ACC112 (cell line): Measurements from ENCODE around the gene ALKBH8.
"Not testable (repeated sequence)": the region's sequence is repeated elsewhere in the genome, so short reads cannot be mapped to it uniquely, and the experiment has no call there.

Experiments
- H2AFZ ChIP-seq: fragments of 200-600 bp; sonication (generic); one replicate; pipeline ENCODE4 v1.6.0; 2017; ENCODE audit warnings: antibody characterized with exemption, low read length; ENCODE audit not compliant: unreplicated experiment
- H3K27ac ChIP-seq: fragments of 200-600 bp; sonication (generic); 2 replicates; pipeline ENCODE4 v1.5.1; 2014; ENCODE audit warnings: low read depth, mild to moderate bottlenecking, antibody characterized with exemption, low read length, moderate library complexity
- H3K27me3 ChIP-seq: fragments of 200-600 bp; sonication (generic); 2 replicates; pipeline ENCODE4 v1.6.1; 2014; ENCODE audit warnings: mild to moderate bottlenecking, antibody characterized with exemption, low read length, moderate library complexity, mixed read lengths; ENCODE audit not compliant: insufficient read depth
- H3K36me3 ChIP-seq: fragments of 200-600 bp; sonication (generic); 2 replicates; pipeline ENCODE4 v1.6.1; 2016; ENCODE audit warnings: mild to moderate bottlenecking, antibody characterized with exemption, low read length, moderate library complexity, mixed read lengths; ENCODE audit not compliant: insufficient read depth
- H3K4me1 ChIP-seq: fragments of 200-600 bp; sonication (generic); one replicate; pipeline ENCODE4 v1.6.1; 2016; ENCODE audit warnings: low read length, mixed read lengths; ENCODE audit not compliant: insufficient read depth, unreplicated experiment, control insufficient read depth
- H3K4me3 ChIP-seq: fragments of 200-600 bp; sonication (generic); 2 replicates; pipeline ENCODE4 v1.5.1; 2014; ENCODE audit warnings: mild to moderate bottlenecking, low read depth, low read length
- H3K79me2 ChIP-seq: fragments of 200-600 bp; sonication (generic); one replicate; pipeline ENCODE4 v1.6.0; 2016; ENCODE audit warnings: low read length; ENCODE audit not compliant: control insufficient read depth, unreplicated experiment, insufficient read depth

Gene ALKBH8

DNA sequence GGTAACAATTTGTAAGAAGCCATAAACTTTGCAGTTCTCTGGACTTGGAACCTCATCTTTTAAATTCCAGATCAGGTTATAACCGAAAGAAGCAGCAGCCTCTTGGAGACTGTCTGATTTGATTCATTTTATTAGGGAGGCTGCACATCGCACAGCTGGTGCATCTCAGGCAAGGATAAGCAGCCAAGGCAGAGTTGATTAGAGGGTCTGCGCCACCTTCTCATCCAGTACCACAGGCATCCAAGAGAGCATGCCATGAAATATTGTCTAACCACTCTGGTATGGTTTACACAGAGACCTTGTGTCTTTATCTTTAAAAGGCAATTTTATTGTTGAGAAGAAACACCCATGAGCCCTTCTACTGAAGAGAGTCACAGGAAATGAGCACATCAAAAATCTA is 91.7 kb downstream of the ALKBH8 start:
- no peaks in the 10 kb centered on the region for H3K4me1 ChIP-seq
- H3K27ac ChIP-seq: no peak overlapping the region
- no peaks in the 10 kb centered on the region for H3K36me3 ChIP-seq
- no peaks in the 10 kb centered on the region for H3K79me2 ChIP-seq
- no peak overlapping the region for H3K4me3 ChIP-seq
- H2AFZ ChIP-seq: no peak overlapping the region
- H3K27me3 ChIP-seq: peaks cover 31% of the 10 kb centered on the region

DNA sequence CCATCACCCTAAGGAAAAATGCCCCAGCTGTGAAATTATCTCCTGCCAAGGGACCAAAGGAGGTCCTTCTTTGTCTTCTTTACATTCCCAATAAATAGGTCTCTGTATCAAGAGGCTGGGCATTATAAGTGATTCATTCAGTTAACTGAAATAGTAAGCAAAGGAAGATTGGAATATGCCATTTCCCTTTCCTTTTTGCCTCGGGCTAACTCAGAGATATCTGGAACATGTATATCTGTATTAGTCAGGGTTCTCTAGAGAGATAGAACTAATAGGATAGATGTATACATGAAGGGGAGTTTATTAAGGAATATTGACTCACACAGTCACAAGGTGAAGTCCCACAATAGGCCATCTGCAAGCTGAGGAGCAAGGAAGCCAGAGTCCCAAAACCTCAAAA is 92.6 kb downstream of the ALKBH8 start:
- no peaks in the 10 kb centered on the region for H3K4me1 ChIP-seq
- no peaks in the 10 kb centered on the region for H3K79me2 ChIP-seq
- H3K4me3 ChIP-seq: no peak overlapping the region
- no peak overlapping the region for H2AFZ ChIP-seq
- peaks cover 32% of the 10 kb centered on the region for H3K27me3 ChIP-seq
- no peaks in the 10 kb centered on the region for H3K36me3 ChIP-seq
- H3K27ac ChIP-seq: no peak overlapping the region

DNA sequence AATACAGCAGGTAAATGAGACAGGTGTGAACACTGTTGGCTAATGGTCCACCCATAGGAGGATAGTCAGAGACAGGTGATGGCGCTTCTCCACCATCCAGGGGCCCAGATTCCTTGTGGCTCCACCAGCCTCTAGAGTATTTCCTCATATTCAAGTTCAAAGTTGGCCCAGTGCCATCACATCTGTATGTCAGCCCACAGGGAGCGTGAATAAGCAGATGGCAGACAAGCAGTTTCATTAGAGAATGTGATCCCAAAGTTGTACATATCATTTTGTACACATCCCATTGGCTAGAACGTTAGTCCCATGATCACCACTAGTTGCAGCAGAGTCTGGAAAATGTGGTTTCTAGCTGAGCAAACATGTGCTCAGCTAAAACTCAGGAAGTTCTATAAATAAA is 96.9 kb downstream of the ALKBH8 start:
- no peaks in the 10 kb centered on the region for H3K4me1 ChIP-seq
- no peak overlapping the region for H3K27ac ChIP-seq
- H2AFZ ChIP-seq: no peak overlapping the region
- H3K27me3 ChIP-seq: peaks cover 23% of the 10 kb centered on the region
- H3K4me3 ChIP-seq: no peak overlapping the region
- no peaks in the 10 kb centered on the region for H3K79me2 ChIP-seq
- H3K36me3 ChIP-seq: no peaks in the 10 kb centered on the region

DNA sequence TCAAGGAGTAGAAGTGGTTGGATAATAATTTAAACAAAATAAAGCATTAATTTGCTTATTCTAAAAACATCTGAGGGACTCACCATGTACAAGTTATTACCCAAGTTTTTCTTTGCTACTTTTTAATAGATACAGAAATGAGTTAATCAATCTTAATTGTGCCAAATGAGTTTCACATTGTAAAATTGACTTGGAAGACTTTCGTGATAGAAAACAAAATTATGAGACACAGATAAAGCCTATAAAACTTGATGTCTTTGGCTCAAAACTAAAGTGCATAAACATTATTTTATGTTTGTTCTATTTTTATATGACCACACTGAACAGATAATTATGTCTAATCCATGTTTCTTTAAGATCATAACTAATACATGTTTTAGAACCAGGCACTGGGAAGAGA is 97.8 kb downstream of the ALKBH8 start:
- Histone ChIP-seq H3K4me3 (no peak overlapping the region), H3K79me2 (no peaks in the 10 kb centered on the region), H3K36me3 (no peaks in the 10 kb centered on the region), H3K27me3 (peaks cover 25% of the 10 kb centered on the region), H2AFZ (no peak overlapping the region), H3K27ac (no peak overlapping the region), H3K4me1 (no peaks in the 10 kb centered on the region)

DNA sequence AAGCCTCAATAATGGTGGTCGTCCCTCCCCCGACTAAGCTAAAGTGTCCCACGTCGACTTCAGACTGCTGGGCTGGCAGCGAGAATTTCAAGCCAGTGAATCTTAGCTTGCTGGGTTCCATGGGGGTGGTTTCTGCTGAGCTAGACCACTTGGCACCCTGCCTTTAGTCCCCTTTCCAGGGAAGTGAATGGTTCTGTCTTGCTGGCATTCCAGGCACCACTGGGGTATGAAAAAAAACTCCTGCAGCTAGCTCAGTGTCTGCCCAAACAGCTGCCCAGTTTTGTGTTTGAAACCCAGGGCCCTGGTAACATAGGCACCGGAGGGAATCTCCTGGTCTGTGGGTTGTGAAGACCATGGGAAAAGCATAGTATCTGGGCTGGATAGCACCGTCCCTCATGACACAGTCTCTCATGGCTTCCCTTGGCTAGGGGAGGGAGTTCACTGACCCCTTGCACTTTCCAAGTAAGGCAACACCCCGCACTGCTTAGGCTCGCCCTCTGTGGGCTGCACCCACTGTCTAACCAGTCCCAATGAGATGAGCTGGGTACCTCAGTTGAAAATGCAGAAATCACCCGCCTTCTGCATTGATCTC is 99.2 kb downstream of the ALKBH8 start:
- H3K79me2 ChIP-seq, H2AFZ ChIP-seq: not testable (repeated sequence)

DNA sequence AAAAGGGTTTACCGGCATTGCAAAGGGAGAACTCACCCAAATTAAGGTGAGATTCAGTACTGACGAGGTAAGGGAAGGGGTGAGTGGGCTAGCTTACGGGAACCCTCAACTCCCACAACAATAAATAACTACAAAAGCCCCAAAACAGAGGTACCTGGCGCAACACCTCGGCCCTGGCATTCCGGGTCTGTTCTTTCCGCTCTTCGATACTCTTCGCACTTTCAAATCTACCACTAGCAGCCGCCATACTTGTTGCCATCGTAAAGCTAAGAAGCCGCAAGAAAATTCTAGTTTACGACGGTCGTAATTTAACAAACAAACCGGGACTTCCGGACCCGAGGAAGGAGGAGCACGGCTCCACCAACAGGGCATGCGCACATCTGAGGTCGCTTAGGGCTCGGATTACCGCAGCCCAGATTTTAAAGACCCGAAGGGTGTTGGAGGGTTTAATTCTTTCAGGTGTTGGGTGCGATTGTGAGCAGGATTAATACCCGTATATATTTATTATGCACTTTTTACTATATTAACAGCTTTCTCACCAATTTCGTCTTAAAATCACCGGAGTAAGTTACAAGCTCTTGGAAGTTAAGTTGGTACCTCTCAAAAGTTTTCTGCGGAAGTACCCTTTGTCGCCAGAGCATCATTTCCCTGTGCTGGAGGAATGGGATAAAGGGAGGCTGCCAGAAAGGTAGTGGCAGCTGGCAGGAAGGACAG is 107.8 kb downstream of the ALKBH8 start, which contains the start of gene CWF19L2:
Gene CWF19L2, minus strand, starts transcription at position 268 of the 714 bp plus-strand sequence. Its CDS starts 9 bp downstream, at position 259.
- H3K27me3 ChIP-seq: no peaks in the 10 kb centered on the region; the same call in 1 of the 2 replicates
- peak within 1 kb of the TSS; percentile 79 for H2AFZ ChIP-seq
- peak within 1 kb of the TSS; percentile 77 for H3K4me3 ChIP-seq
- peaks cover 14% of the 10 kb centered on the region for H3K79me2 ChIP-seq
- H3K27ac ChIP-seq: no peak within 1 kb of the TSS
- H3K36me3 ChIP-seq: no peaks in the 10 kb centered on the region
- peaks cover 12% of the 10 kb centered on the region for H3K4me1 ChIP-seq

More for the DNA sequence above, 99.2 kb downstream of the ALKBH8 start:
- H3K27me3 ChIP-seq: peaks cover 25% of the 10 kb centered on the region
- H3K4me3 ChIP-seq, H3K27ac ChIP-seq, H3K36me3 ChIP-seq, H3K4me1 ChIP-seq: not testable (repeated sequence)

DNA sequence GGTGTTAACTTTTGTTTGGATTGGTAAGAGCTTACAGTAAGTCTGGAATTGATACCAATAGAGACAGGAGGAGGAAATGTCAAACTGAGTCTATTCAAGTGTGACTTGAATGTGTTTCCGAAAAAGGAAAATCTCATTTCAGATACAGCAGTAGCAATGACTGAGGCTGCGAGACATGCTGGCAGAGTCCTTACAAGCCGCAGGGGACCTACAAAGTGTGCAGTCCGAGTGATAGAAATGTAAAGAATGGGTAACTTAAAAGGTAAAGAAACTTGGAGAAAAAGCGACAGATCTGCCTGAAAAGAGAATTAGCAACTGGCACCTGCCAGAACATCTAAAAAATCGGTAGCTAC is 108.4 kb downstream of the ALKBH8 start:
- H3K4me3 ChIP-seq: peak overlapping the region; percentile 77
- peaks cover 12% of the 10 kb centered on the region for H3K4me1 ChIP-seq
- no peaks in the 10 kb centered on the region for H3K27me3 ChIP-seq
- no peaks in the 10 kb centered on the region for H3K36me3 ChIP-seq
- peak overlapping the region; percentile 79 for H2AFZ ChIP-seq
- H3K27ac ChIP-seq: no peak overlapping the region
- H3K79me2 ChIP-seq: peaks cover 14% of the 10 kb centered on the region

DNA sequence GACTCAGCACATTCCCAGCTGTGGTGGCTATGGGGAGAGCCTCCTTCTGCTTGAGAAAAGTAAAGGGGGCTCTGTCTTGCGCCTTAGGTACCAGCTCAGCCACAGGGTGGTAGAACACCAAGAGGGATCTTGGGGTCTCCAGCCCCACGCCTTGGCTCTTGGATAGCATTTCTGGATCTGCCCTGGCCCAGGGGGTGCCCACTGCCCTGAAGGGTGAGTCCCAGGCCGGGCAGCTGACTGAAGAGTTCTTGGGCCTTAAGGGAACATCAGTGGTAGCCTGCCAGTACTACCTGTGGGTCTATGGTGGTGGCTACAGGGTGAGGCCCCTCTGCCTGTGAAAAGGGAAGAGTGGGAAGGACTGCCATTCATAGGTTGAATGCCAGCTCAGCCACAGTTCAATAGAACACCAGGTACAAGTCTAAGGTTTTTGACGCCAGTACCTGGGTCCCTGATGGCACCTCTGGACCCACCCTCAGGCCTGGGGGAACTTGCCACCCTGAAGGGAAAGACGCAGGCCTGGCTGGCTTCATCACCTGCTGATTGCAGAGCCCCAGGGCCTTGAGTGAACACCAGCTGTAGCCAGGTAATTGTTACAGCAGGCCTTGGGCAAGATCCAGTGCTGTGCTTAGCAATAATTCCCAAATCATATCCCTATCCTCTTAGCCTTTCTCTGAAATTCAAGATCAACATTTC is 111.8 kb downstream of the ALKBH8 start:
- Histone ChIP-seq H3K79me2 (peaks cover 14% of the 10 kb centered on the region), H2AFZ (no peak overlapping the region), H3K36me3 (no peaks in the 10 kb centered on the region)

More for the DNA sequence above, 111.8 kb downstream of the ALKBH8 start:
- Histone ChIP-seq H3K4me3 (no peak overlapping the region), H3K4me1 (peaks cover 12% of the 10 kb centered on the region), H3K27me3 (no peaks in the 10 kb centered on the region), H3K27ac (0 out of 2 replicates have a peak overlapping the region, but pooled peaks have one; percentile 5)
